Coronary artery (tissue), 2 donors: ENCODE data around the gene PTPRB.

Experiments
- DNase-seq: peaks from one replicate; pipeline ENCODE4 v3.0.0-alpha.2; 2017; ENCODE audit warnings: low spot score
- H3K27ac ChIP-seq, 2 donors: fragments of 200-600 bp; sonication (generic); one replicate each; pipeline ENCODE4 v1.5.1; 2016 to 2019
- H3K4me3 ChIP-seq: fragments of 200-600 bp; sonication (generic); 2 replicates; pipeline ENCODE4 v1.5.1; 2016; ENCODE audit warnings: mild to moderate bottlenecking, moderate library complexity
- CTCF ChIP-seq: fragments of 200-600 bp; sonication (generic); IDR thresholded peaks from one replicate; pipeline ENCODE4 v1.5.1; 2019; ENCODE audit warnings: antibody characterized with exemption

PTPRB gene

GRCh38 chr12:70561550-70561949 lies 75.7 kb downstream of the PTPRB start:
- no peak for DNase-seq
- Histone ChIP-seq H3K4me3 (no peak overlapping the region), H3K27ac (no peak overlapping the region)
- no peak for TF ChIP-seq CTCF

DNA sequence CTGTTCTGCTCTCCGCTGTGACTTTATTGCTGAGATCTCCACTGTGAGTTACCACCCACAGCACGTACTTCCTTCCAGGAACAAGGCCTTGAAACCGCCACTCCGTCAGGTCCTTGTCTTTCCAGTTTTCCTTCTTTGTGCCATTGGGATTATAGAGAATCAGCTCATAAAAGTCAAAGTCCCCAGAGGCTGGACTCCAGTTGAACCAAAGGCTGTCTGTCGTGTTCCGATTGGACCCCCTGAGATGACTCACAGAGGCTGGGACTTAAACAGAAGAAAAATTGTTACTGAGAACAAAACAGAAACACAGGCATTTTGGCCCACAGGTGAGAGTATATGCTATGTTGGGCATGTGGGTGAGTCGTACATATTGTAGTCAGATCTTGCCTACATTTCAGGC lies 76.6 kb downstream of the PTPRB start:
- DNase-seq = no peak
- TF ChIP-seq CTCF = no peak
- Histone ChIP-seq H3K27ac (no peak overlapping the region), H3K4me3 (no peak overlapping the region)

GRCh38 chr12:70559390-70559789 lies 77.8 kb downstream of the PTPRB start:
- no peak overlapping the region for H3K27ac ChIP-seq
- H3K4me3 ChIP-seq = no peak overlapping the region
- no peak for TF ChIP-seq CTCF
- DNase-seq = no peak

DNA sequence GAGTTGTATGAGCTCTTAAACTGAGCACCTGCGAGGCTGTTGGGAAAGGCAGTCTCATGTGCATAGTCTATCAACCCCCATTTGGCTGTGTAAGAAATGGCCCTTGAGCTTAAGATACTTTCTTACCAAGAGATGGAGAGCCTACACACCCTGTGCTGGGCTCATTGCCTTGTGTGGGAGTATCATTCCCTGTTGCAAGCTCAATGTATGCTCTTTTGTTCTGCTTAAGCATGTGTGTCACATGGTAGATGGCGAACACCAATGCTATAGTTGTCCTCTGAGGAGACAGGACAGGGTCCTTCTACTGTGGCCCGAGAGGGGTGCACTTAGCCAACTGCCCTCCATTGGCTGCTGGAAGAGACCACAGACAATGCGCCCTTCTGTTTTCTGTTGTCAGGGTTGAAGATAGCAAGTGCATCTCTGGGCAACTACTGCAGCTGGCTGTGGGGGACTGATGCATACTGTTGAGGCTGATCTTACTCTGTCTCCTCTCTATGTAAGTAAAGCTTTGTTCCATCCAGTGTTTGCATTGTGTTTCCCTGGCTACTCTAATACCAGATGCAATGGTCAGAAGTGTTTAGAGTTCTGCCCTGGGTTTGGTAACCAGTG lies 79.5 kb downstream of the PTPRB start:
- H3K27ac ChIP-seq = no peak overlapping the region
- TF ChIP-seq CTCF = no peak
- H3K4me3 ChIP-seq = no peak overlapping the region
- DNase-seq = no peak

DNA sequence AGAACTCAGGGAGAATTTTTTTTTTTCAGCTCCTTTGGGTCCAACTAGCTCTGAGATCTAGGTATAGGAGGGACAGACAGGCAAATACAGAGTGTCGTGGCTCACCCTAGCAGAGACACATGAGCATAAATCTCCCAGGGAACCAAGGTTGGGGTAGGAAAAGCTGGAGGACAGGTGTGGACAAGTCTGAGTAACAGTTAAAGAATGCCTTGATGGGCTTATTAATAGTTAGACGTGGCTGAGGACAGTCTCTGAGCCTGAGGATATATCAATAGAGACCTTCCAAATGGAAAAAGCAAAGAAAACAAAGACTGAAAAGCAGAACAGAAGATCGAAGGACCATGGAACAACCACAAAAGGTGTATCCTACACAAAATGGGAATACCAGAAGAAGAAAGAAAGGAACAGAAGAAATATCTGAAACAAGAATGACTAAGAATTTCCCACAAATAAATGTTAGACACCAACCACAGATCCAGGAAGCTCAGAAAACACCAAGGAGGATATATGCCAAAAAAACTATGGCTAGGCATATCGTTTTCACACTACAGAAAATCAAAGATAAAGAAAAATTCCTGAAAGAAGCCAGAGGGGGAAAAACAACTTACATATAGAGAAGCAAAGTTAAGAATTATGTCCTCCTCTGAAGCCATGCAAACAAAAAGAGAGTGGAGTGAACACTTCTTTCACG lies 80.9 kb downstream of the PTPRB start:
- Histone ChIP-seq H3K27ac (no peak overlapping the region), H3K4me3 (no peak overlapping the region)
- DNase-seq = no peak
- TF ChIP-seq CTCF = no peak

DNA sequence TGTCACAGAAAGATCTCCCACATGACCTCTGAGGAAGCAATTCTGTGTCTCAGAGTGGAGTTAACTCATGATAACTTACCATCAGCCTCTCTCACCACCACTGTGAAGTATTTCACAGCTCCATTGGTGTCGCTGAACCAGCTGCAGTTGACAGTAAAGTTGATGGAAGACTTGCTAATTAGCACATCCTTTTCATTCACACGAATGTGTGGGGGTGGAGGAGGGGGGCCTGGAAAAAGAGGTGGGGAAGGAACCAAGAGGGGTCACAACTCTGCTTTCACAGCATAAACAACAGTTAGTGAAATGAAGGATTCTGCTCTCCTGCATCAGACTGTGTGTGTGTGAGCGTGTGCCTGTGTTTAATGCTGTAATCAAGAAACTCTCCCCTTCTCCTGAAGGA lies 82.1 kb downstream of the PTPRB start:
- no peak for DNase-seq
- TF ChIP-seq CTCF = no peak
- no peak overlapping the region for H3K27ac ChIP-seq

DNA sequence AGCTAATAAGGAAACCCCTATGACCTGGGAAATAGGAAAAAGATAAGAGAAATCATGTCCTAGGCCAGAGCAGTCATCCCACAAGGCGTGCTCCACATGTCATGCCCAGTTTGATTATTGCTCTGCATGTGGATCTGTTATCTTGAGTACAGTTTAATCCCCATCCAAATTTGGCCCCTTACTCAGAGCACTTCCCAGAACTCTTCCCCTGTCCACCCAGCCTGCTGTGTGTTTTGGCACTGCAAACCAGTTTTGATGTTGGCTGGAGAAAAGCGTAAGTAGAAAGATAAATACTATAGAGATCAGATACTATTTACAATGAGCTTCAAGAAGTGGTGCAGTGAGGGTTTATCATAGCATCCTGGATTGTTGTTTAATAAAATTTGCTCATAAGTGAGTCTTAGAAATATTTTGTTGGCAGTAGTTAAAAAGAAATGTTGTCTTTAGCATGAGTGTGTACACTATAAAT lies 83.8 kb downstream of the PTPRB start:
- no peak for DNase-seq
- H3K27ac ChIP-seq = no peak overlapping the region
- no peak for TF ChIP-seq CTCF
- H3K4me3 ChIP-seq = no peak overlapping the region

More for the DNA sequence above, 82.1 kb downstream of the PTPRB start:
- no peak overlapping the region for H3K4me3 ChIP-seq
